Measurements from ENCODE around the gene NR2F6.

Gene NR2F6

GRCh38 chr19:17240826-17241399, 4.8 kb downstream of the NR2F6 start:
- TF ChIP-seq CTCF (IDR thresholded peaks at IDR 0.05; ENCODE audit: control extremely low read depth, extremely low read depth, low read depth, missing control alignments) = no peak

GRCh38 chr19:17240062-17240752, 5.5 kb downstream of the NR2F6 start:
- TF ChIP-seq CTCF (IDR thresholded peaks at IDR 0.05; ENCODE audit: control extremely low read depth, extremely low read depth, low read depth, missing control alignments) = no peak
- POLR2A ChIA-PET = no interaction called here
- CTCF ChIA-PET = interaction anchor here (0.7 to 2.0 kb wide), 3 partner anchors 19 to 167 kb away, joined by 3 to 5 read pairs (median 3); no protein-coding TSS in a partner anchor
- no peak for DNase-seq (ENCODE audit: extremely low spot score)

More at GRCh38 chr19:17240826-17241399, 4.8 kb downstream of the NR2F6 start:
- ChIA-PET CTCF (interaction anchor here (2.0 kb wide), 1 partner anchor 18 kb away, joined by 5 read pairs; no protein-coding TSS in a partner anchor), POLR2A (interaction anchor here (0.6 kb wide), 1 partner anchor 14 kb away, joined by 4 read pairs; no protein-coding TSS in a partner anchor)
- no peak for DNase-seq (ENCODE audit: extremely low spot score)

GRCh38 chr19:17237747-17238706, 7.7 kb downstream of the NR2F6 start:
- ChIA-PET CTCF (interaction anchor here (1.2 to 1.4 kb wide), 3 partner anchors 12 to 22 kb away, joined by 3 read pairs; no protein-coding TSS in a partner anchor), POLR2A (no interaction called here)

GRCh38 chr19:17236811-17237543, 8.7 kb downstream of the NR2F6 start:
- ChIA-PET POLR2A (no interaction called here), CTCF (interaction anchor here (1.2 to 3.6 kb wide), 5 partner anchors 11 to 23 kb away, joined by 3 to 13 read pairs (median 4); no protein-coding TSS in a partner anchor)
- DNase-seq (ENCODE audit: extremely low spot score) = no peak
- TF ChIP-seq CTCF (IDR thresholded peaks at IDR 0.05; ENCODE audit: control extremely low read depth, extremely low read depth, low read depth, missing control alignments) = no peak

More at GRCh38 chr19:17237747-17238706, 7.7 kb downstream of the NR2F6 start:
- no peak for TF ChIP-seq CTCF (IDR thresholded peaks at IDR 0.05; ENCODE audit: control extremely low read depth, extremely low read depth, low read depth, missing control alignments)
- no peak for DNase-seq (ENCODE audit: extremely low spot score)

GRCh38 chr19:17235971-17236777, 9.5 kb downstream of the NR2F6 start:
- CTCF ChIA-PET = interaction anchor here (0.6 to 3.6 kb wide), 24 partner anchors 10 to 184 kb away, joined by 3 to 13 read pairs (median 4); partner anchors contain the start of genes BABAM1 and OCEL1

More at GRCh38 chr19:17235971-17236777, 9.5 kb downstream of the NR2F6 start:
- no peak for DNase-seq (ENCODE audit: extremely low spot score)
- POLR2A ChIA-PET = interaction anchor here (0.6 to 2.0 kb wide), 2 partner anchors 10 to 77 kb away, joined by 4 to 5 read pairs; partner anchors contain the start of gene OCEL1
- no peak for TF ChIP-seq CTCF (IDR thresholded peaks at IDR 0.05; ENCODE audit: control extremely low read depth, extremely low read depth, low read depth, missing control alignments)
